Inflammatory macrophage treated with lipopolysaccharide for 1 hour (primary cell): ENCODE measurements around the gene CENPW.

ENCODE experiments used
- DNase-seq, 2 donors: peaks; one replicate each; pipeline ENCODE4 v3.0.0-alpha.2; 2020 to 2022

CENPW gene

DNA sequence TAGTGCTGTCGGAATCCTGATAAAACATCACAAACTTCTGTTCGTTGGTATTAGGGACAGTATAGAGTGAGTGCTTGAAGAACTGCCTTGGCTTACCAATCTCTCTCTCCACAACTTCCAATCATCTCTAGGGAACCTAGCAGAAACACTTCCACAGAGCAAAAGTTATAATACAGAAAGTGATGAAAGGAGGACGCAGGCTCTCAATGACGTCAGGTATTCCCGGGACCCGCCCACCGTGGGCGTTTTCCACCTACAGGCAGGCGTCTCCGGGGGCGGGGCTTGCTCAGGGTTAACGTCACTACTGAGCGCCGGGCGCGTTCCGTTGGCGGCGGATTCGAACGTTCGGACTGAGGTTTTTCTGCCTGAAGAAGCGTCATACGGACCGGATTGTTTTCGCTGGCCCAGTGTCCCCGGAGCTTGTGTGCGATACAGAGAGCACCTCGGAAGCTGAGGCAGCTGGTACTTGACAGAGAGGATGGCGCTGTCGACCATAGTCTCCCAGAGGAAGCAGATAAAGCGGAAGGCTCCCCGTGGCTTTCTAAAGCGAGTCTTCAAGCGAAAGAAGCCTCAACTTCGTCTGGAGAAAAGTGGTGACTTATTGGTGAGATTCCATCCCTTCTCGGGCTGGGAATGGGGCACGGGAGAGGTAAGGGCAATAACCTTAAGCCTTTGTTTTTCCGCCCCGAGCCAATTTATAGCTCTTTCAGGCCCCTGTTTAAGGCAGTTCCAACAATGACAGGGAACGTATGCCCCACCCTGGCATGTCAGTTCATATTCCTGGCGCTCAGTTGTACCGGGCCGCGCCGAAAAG lies at the start of gene CENPW:
CENPW (plus strand) TSS at position 320 of the 814 bp plus-strand sequence; CDS start at position 479, 159 bp downstream.
- DNase-seq = peak; percentile 91

DNA sequence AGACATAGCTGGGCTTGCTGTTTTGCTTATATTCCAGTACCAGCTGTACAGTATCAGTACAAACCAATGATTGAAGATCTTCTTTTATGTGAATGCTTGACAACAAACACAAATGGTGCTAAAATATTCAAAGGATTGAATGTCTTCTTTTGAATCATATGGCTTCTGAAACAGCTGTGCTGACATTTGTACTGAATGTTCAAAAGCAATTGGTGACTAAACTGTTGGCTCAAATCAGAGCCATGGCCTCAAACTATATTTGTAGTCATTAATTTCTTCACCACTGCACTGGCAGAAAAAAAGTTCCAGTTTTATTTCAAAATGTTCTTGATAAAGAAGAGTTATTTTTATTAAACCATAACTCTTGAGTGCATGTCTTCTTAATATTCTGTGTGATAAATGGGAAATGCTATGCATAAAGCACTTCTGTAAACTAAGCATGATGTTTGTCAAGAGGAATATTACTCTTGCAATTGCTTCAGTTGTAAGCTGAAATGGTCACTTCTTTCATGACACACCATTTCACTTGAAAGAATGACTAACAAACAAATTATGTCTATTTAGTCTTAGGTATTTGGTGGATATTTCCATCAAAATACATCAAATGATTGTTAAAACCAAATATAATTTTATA lies 45.9 kb upstream of the CENPW start:
- DNase-seq = no peak

DNA sequence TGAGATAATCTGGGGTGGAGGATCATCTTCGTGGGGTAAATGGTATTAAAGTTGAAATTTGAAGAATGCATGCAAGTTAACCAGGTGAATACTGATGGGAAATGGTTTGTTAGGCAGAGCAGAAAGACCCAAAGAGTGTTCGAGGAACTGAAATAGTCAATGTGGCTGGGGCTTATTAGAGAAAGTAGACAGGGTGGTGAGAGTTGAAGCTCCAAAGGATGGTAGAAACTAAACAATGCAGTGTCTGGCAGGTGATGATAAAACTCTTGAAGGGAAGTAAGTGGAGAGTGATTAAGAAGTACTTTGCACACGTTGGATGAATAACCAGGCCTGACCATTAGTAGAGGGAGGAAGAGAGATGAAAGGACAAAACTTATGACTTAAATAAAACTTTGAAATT lies 39.8 kb upstream of the CENPW start:
- DNase-seq = no peak

DNA sequence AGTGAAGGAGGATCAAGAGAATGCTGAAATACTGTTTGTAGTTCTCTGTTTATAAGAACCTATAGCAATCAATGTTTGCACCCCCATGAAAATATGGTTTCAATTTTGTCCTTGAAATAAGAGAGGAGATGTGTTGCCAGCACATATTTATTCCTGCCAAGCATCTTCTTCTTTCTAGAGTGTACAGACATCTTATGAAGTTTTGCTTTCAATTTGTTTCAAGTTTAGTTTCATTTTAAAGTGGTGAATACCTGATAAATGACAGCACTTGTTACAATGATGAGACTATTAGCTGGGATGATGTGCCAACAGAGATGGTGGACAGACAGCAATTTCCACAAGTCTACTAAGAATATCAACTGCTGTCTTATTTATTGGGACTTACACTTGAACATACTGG lies 39.2 kb upstream of the CENPW start:
- no peak for DNase-seq

DNA sequence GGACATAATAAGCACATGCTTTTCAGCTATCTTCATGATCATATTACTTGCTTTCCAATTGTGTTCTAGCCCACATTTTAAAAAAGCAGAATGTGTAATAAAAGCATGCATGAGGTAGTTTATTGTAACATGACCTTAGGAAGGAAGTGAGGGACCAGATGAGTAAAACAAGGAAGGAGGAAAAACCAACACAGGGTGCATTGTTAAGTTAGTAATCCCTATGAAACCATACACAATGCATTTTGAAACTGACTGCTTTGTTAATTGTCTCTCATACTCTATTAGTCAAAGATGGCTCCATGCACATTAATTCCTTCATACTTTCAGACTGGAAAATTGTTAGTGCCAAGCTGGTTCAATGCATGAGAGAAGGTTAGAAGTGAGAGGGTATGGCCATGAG lies 37.7 kb upstream of the CENPW start:
- DNase-seq = no peak

DNA sequence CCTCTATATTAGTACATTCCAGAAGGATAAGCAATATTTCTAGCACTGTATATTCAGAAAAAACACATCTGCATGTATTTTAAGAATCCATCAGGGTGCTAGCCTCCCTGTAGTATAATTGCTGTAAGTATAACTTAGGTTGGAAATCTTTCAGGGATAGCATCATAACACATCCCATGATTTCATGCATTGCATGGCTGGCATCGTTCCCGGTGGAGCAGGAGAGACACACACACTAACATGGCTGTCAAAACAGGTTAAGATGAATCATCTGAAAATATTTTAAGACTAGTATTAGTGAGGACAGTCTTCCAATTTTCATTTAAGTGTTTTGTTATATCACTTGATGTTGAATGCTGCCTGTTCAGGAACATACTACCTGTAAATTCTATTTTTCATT lies 32.1 kb upstream of the CENPW start:
- DNase-seq = no peak

DNA sequence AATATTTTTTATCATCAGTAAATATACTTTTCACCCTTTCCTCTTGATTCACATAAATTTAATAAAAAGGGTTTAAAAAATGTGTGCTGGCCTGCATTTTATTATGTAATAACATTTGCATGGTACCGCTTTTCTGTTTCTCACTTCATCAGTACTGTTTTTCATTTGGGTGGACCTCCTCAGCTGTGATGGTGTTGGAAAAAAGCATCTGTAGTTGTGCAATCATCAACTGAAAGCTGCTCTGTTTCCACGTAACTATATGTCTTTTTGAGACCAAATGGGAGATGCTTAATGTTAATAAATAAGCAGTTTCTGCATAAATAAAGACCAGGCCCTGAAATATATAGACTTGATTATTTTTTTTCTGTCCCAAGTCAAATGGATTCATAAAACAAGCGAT lies 31.6 kb upstream of the CENPW start:
- DNase-seq = no peak

DNA sequence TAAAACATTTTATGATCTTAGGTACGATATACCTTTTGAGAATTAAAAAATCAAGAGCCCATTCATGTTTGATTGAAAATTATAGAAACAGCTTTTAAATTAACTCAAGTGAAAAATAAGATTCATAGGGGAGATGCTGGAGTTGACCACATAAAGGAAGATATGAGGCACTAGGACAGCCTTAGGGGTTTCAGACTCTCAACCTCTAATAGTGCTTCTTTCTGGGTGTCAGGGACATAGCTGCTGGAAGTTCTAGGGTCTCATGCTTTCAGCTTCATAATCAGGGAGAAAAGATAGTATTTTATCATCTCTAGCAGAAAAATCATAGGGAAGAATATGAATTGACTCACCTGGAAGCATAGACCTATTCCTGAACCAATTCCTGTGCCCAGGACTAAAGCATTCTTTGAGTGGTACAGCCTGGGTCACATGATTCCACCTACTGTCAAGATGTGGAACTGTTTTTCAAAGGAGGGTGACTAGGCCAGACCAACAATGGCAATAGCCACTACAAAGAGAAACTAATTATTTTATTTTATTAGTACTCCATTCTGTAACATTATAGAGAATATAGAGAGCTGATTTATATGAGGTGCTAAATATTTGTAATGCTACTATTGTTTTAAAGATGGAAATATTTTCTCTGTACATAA lies 27.8 kb upstream of the CENPW start:
- DNase-seq = peak in 1 of 2 donors; percentile 16

DNA sequence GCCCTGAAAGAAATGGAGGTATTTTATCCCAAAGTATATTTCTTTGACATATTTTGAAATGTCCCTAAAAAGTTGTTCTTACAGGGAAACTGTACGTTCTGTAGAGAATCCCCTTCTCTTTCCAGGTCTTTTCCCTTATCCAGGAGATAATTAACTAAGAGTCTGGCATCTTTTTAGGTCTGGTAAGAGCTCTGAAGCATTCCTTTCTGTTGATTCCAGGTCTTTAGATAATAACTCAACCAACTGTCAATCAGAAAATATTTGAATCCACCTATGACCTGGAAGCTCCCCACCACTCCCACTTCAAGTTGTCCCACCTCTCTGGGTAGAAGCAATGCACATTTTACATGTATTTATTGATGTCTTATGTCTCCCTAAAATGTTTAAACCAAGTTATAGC lies 26.0 kb upstream of the CENPW start:
- no peak for DNase-seq

DNA sequence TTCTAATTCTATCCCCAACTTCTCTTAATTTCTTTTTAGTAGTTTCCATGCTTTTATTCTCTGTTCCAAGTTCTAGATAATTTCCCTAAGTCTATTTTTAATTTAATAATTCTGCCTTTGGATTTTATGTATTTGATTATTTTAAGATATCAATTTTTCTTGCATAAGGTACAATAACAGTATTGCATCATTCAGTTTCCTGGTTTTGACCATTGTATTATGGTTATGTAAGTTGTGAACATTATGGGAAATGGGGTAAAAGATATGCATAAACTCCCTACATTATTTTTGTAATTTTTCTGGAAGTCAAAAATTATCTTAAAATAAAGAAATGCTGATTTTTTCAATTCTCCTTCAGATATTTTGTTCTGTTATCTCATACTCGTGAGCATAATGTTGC lies 21.1 kb upstream of the CENPW start:
- no peak for DNase-seq

DNA sequence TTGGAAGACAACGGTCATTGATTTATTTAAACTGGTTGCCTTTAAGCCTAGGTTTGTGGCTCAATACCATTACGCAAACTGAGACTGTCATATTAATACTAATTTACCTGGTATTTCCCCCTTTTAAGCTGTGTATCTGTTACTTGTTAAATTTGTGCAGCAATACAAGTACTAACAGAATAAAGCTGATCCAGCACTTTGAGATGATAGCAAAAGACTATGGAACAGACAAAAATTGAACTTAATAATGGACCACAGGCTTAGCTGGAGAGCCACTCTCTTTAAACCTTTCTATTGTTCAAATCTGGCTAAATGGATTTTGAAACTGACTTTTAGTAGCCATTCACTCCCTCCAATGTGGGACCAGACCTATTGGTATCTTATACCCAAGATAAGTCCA lies 6.2 kb upstream of the CENPW start:
- no peak for DNase-seq

DNA sequence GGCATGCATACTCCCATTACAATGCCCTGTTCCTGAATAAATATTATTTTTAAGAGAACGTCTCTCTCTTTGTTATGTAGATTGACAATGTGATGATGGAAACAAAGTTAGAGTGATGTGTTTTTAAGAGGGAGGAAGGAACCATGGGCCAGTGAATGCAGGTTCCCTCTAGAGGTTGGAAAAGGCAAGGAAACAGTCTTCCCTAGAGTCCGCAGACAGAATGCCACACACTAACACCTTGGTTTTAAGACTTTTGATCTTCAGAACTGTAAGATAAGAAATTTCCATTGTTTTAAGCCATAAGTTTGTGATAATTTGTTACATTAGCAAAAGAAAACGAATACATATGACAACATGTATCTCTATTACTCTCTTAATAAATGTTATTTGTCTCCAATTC lies 4.7 kb upstream of the CENPW start:
- DNase-seq = no peak

DNA sequence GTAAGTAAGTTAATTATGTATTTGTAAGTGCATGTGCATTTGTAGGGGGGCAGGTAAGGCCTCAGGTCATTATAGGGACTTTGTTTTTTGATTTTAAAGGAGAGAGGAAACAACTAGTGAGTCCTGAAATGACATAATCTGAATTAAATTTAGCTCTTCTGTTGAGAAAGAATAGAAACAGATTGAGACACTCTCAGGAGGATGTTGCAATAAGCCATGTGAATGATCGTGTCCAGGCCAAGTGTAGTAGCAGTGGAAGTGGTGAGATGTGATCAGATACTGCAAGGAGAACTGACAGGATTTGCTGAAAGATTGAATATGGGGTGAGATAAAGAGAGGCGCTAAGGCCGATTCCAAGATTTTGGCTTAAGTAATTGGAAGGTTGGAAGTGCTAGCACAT lies 2.6 kb upstream of the CENPW start:
- DNase-seq = peak; percentile 92 to 98

DNA sequence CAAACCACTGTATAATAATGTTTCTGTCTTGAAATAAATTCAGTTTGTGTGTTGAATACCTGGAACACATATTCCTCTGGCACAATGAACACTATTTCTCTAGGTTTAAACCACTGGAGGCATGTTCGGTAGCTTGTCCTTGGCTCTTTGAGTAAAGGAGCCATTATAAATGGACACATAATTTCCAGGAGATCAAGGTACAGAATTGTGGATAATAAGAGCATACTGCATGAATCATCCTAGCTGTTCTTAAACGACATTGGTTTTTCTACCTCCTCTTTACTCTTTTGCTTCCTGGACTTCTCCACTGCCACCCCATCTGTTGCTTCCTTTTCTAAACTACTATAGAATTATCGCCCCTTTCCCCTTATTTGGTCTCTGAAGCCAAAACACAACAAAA lies 1.2 kb downstream of the CENPW start:
- no peak for DNase-seq

DNA sequence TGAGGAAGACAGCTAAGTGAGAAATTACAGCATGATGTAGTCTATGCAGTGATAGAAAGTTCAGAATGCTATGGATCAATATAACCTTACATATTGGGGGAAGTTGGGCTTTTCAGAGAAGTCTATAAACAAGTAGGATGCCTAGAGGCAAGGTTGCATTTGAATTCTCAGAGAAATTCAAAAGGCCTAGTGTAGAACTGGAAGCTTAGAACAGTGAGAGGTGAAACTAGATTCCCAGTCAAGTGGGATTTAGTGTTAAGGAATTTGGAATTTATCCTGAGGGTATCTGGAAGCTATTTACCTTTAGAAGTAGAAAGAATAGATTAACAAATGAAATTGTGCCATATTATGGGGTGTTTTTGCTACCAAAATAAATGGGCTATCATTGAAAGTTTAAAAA lies 4.3 kb downstream of the CENPW start:
- no peak for DNase-seq

DNA sequence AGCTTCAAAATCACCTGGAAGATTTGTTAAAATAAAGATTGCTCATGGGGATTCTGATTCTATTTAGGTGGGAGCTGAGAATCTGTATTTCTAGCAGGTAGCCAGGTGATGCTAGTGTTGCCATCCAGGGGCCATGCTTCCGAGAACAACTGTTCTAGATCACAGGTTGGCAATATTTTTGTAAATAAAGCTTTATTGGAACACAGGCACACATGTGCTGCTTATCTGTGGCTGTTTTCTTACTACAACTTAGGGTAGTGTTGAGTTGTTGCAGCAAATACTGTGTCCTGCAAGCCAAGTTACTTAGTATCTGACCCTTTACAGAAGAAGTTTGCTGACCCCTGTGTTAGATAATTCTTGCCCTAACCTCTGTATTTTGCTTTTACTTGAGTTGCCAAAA lies 12.0 kb downstream of the CENPW start:
- no peak for DNase-seq

DNA sequence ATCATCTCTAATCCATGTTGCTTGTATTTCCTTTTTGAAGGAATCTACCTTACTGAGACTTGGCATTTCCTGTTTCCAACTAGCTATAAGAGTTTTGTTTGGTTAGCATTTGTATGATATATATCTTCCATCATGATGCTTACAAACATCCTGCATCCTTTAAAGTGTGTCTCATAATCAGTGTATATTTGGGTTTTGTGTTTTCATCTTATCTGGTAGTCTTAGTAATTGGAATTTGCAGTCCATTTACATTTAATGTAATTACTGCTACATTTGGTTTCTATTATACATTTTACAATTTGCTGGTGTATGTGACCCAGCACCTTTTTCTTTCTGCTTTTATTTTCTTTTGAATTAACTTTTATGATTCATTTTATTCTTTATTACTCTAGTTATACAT lies 12.6 kb downstream of the CENPW start:
- no peak for DNase-seq

DNA sequence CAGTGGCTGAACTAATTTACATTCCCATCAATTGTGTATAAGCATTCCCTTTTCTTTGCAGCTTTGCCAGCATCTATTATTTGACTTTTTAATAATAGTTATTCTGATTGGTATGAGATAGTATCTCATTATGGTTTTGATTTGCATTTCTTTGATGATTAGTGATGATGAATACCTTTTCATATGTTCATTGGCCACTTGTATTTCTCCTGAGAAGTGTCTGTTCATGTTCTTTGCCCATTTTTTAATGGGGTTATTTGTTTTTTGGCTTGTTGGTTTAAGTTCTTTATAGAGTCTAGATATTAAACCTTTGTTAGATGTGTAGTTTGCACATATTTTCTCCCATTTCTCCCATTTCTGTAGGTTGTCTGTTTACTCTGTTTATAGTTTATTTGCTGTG lies 16.6 kb downstream of the CENPW start:
- no peak for DNase-seq

DNA sequence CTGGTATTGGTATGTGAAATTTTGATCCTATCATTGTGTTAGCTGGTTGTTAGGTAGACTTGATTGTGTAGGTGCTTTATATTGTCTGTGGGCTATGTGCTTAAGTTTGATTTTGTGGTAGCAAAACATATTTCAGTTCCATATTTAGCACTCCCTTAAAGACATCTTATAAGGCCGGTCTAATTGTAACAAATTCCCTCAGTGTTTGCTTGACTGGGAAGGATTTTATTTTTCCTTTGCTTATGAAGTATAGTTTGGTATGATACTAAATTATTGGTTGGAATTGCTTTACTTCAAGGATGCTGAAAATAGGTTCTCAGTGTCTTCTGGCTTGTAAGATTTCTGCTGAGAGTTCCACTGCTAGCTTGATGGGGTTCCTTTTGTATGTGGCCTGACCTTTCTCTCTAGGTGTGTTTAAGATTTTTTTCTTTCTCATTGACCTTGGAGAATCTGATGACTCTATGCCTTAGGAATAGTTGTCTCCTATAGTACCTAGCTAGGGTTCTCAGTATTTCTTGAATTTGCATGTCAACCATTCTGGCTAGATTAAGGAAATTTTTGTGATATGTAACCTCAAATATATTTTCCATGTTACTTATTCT lies 20.1 kb downstream of the CENPW start:
- no peak for DNase-seq

DNA sequence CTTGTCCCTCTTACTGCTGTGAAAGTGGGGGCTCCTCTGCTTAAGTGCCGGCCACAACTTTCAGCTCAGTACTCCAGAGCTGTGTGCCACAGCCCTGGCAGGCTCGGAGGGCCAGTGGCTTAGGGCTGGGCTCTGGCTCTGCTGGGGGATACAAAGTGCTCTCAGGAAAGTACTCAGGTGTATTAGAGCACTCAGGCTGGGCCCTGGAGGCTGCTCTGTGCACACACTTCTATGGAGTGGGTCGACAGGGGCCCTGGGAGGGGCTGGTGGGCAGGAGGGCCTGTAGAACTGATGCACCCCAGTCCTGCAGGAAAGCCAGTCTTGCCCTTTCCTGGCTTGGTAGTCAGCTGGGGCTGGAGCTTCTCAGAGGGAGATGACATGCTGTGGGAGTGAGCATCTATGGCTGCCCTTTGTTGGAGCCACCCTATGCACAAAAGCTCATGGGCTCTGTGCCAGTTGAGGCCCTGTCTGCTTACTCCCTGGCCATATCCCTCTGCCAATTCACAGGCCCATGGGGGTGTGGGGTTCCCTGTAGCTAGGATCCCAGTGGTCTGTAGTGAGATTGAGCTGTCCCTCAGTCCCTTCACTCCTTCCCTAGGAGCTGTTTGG lies 22.0 kb downstream of the CENPW start:
- no peak for DNase-seq

DNA sequence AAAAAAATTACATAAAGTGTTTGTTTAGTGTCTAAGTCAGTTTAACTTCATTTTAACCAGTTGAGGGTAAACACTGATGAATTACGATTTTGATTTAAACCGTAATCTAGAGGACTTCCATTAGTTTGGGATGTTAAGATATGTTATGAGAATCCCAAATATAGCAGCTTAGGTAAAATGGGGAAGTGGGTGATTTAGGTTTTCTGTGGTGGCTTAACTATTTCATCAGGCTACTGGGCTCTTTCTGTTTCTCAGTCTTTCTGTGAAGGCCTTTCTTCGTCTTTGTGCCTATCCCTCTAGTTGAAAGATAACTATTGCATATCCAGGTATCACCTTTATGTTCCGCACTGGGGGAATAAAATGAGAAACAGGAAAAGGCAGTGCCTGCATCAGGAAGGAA lies 27.9 kb downstream of the CENPW start:
- peak in 1 of 2 donors; percentile 3 for DNase-seq

DNA sequence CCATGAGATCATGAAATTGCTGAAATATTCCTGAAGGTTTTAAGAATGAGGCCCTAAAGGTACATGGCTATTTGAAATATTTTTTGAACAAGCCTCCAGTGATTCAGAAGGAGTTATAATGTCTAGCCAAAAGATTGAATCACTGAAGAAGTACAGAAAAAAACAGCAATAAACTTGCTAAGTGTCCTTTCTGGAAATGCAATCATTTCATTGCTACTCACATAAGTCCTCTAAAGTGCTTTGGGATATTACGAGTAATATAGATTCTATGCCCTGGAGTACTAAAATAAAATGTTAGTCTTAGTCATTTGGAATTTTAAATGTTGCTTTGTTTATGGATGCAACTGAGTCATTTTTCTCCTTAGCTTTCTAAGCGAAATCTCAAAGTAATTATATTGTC lies 32.7 kb downstream of the CENPW start:
- DNase-seq = no peak

DNA sequence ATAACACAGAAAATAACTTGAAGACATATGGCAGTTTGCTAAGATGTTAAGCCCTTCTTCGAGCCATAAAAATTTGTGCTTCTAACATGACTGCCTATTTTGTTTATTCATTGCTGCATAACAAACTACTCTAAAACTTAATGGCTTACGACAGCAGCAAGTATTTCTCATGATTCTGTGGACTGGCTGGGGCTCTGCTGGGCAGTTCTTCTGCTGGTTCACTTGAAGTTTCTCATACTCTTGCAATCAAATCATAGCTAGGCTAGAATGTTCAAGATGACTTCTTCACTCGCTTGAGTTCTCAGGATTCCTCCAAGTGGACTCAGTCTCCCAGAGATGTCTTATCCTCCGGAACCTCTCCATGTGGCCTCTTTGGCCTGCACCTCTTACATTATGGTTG lies 33.4 kb downstream of the CENPW start:
- DNase-seq = no peak
